ENCODE results near the gene PF4V1. TPM values are rescaled to one million over a fixed set of nuclear protein-coding genes. Genes with fewer than 3 reads are reported as not detected.

Gene PF4V1
- polyA plus RNA-seq, 2 of the 4 experiments (the other 2 are of a cell fraction), result not detected

- CTCF ChIA-PET, result no interaction called here
- Histone ChIP-seq H3K9me3 (no peaks in the 10 kb centered on the region), H3K4me1 (peaks cover 28% of the 10 kb centered on the region), H3K4me3 (no peak overlapping the region), H3K27ac (peak overlapping the region; percentile 75 to 85), H3K4me2 (peak overlapping the region; percentile 50; the same call in 2 of the 3 replicates)
- FAIRE-seq, result no peak
- no peak for ATAC-seq
- no peak for DNase-seq (ENCODE audit: low read depth in 1 of 2, low spot score in 1 of 2)
- no peak for TF ChIP-seq CBX2 (IDR thresholded peaks at IDR 0.05; ENCODE audit: borderline replicate concordance, low read depth)
- no peak for TF ChIP-seq E2F6 (IDR thresholded peaks at IDR 0.05; ENCODE audit: borderline replicate concordance, low read depth)
- no peak for TF ChIP-seq BCL3 (IDR thresholded peaks at IDR 0.05)
- TF ChIP-seq MAX (IDR thresholded peaks at IDR 0.05), result no peak
- POLR2A ChIA-PET, result interaction anchor here (1.3 to 2.1 kb wide), 2 partner anchors 23 to 26 kb away, joined by 3 to 5 read pairs; no protein-coding TSS in a partner anchor
- 56% methylated on average over 4 of the region's 4 CpGs for WGBS (ENCODE audit: missing lambda C conversion rate)
Observed at GRCh38 chr4:73891326-73891725, 38.2 kb downstream of the PF4V1 start.

GRCh38 chr4:73891739-73892405, 38.8 kb downstream of the PF4V1 start:
- Histone ChIP-seq H3K4me2 (peak overlapping the region; percentile 50), H3K4me3 (no peak overlapping the region), H3K27ac (peak overlapping the region; percentile 75 to 85), H3K4me1 (peaks cover 25% of the 10 kb centered on the region), H3K9me3 (no peaks in the 10 kb centered on the region)
- WGBS (ENCODE audit: missing lambda C conversion rate), result 100% methylated on average over 1 of the region's 1 CpG
- FAIRE-seq (no peak), ATAC-seq (no peak), DNase-seq (ENCODE audit: low read depth in 1 of 2, low spot score in 1 of 2) (peak in 1 of 2 experiments; percentile 39)
- POLR2A ChIA-PET, result interaction anchor here (1.3 to 2.1 kb wide), 2 partner anchors 23 to 25 kb away, joined by 3 to 5 read pairs; no protein-coding TSS in a partner anchor
- CTCF ChIA-PET, result no interaction called here
- TF ChIP-seq BHLHE40 (IDR thresholded peaks at IDR 0.05; ENCODE audit: low read depth, low read length) (no peak), ZSCAN20 (CRISPR knock-in tag; IDR thresholded peaks at IDR 0.05) (no peak), HES2 (IDR thresholded peaks at IDR 0.05) (peak; percentile 77; the same call in 1 of the 2 replicates), EP300 (IDR thresholded peaks at IDR 0.05) (peak; percentile 81 to 88; a peak in 4 of 5 replicates), REST (IDR thresholded peaks at IDR 0.05) (no peak), CBX8 (IDR thresholded peaks at IDR 0.05) (no peak), HOXA7 (CRISPR knock-in tag; IDR thresholded peaks at IDR 0.05) (no peak), CEBPB (IDR thresholded peaks at IDR 0.05) (peak; percentile 83 to 93), JUN (IDR thresholded peaks at IDR 0.05) (peak; percentile 59 to 67; a peak in 3 of 5 replicates), PBX3 (IDR thresholded peaks at IDR 0.05) (no peak), KDM1A (IDR thresholded peaks at IDR 0.05; ENCODE audit: low read depth) (no peak), ZC3H11A (IDR thresholded peaks at IDR 0.05) (no peak), MAFK (IDR thresholded peaks at IDR 0.05; ENCODE audit: partially characterized antibody) (no peak), FOSL2 (IDR thresholded peaks at IDR 0.05) (no peak), FOSL2 (CRISPR knock-in tag; IDR thresholded peaks at IDR 0.05) (peak; percentile 20; the same call in 1 of the 2 replicates), TP53 (CRISPR knock-in tag; IDR thresholded peaks at IDR 0.05) (no peak), GATA3 (IDR thresholded peaks at IDR 0.05; ENCODE audit: borderline replicate concordance) (peak; percentile 57), MAZ (IDR thresholded peaks at IDR 0.05; ENCODE audit: borderline replicate concordance, low read depth, low read length) (no peak), CHD2 (IDR thresholded peaks at IDR 0.05; ENCODE audit: low read length, partially characterized antibody) (no peak), EHF (CRISPR knock-in tag; IDR thresholded peaks at IDR 0.05) (no peak), CTCF (IDR thresholded peaks at IDR 0.05) (no peak), EHMT2 (IDR thresholded peaks at IDR 0.05; ENCODE audit: low read depth) (no peak), JUNB (IDR thresholded peaks at IDR 0.05) (peak; percentile 72), ELK1 (IDR thresholded peaks at IDR 0.05; ENCODE audit: low read depth, low read length) (no peak)

Measured in A549 (cell line).